Mucosa of rectum (tissue), 2 donors: ENCODE data around the gene TMEM255B.
"Not testable (repeated sequence)": the region's sequence is repeated elsewhere in the genome, so short reads cannot be mapped to it uniquely, and the experiment has no call there.

ENCODE experiments used
- H3K27ac ChIP-seq, 2 donors: one replicate each; pipeline ENCODE4 v1.7.0; 2013; ENCODE audit warnings: inconsistent platforms in 2 of 2, low read depth in 2 of 2, low read length in 2 of 2
- H3K27me3 ChIP-seq, 2 donors: one replicate each; pipeline ENCODE4 v1.7.0; 2013; ENCODE audit warnings: low read length in 2 of 2; ENCODE audit not compliant: control insufficient read depth in 2 of 2, insufficient read depth in 2 of 2
- H3K36me3 ChIP-seq, 2 donors: one replicate each; pipeline ENCODE4 v1.7.0; 2013; ENCODE audit warnings: low read length in 2 of 2; ENCODE audit not compliant: control insufficient read depth in 2 of 2, insufficient read depth in 2 of 2
- H3K4me1 ChIP-seq, 2 donors: one replicate each; pipeline ENCODE4 v1.7.0; 2013; ENCODE audit warnings: low read length in 2 of 2, mild to moderate bottlenecking in 1 of 2; ENCODE audit not compliant: control insufficient read depth in 2 of 2, insufficient read depth in 2 of 2
- H3K4me3 ChIP-seq, 2 donors: one replicate each; pipeline ENCODE4 v1.7.0; 2013; ENCODE audit warnings: low read length in 2 of 2
- H3K9ac ChIP-seq, 2 donors: one replicate each; pipeline ENCODE4 v1.7.0; 2013; ENCODE audit warnings: low read length in 2 of 2, low read depth in 1 of 2, mild to moderate bottlenecking in 1 of 2
- H3K9me3 ChIP-seq, 2 donors: one replicate each; pipeline ENCODE4 v1.7.0; 2013; ENCODE audit warnings: low read length in 2 of 2; ENCODE audit not compliant: control insufficient read depth in 2 of 2
- donor health status: healthy.
- donor health status: Normal muscosa, but diverticular disease.

TMEM255B gene

GRCh38 chr13:113748862-113749451, 10.1 kb upstream of the TMEM255B start:
- Histone ChIP-seq H3K27ac (no peak overlapping the region), H3K9me3 (no peaks in the 10 kb centered on the region), H3K36me3 (no peaks in the 10 kb centered on the region), H3K4me1 (no peaks in the 10 kb centered on the region), H3K4me3 (no peak overlapping the region), H3K9ac (no peak overlapping the region), H3K27me3 (no peaks in the 10 kb centered on the region)

GRCh38 chr13:113749507-113749906, 9.5 kb upstream of the TMEM255B start:
- H3K9ac ChIP-seq = no peak overlapping the region
- H3K27ac ChIP-seq = no peak overlapping the region
- no peaks in the 10 kb centered on the region for H3K9me3 ChIP-seq
- no peak overlapping the region for H3K4me3 ChIP-seq
- H3K36me3 ChIP-seq = no peaks in the 10 kb centered on the region
- H3K4me1 ChIP-seq = no peaks in the 10 kb centered on the region
- H3K27me3 ChIP-seq = no peaks in the 10 kb centered on the region

- H3K4me1 ChIP-seq = no peaks in the 10 kb centered on the region
- no peak overlapping the region for H3K27ac ChIP-seq
- no peaks in the 10 kb centered on the region for H3K36me3 ChIP-seq
- no peak overlapping the region for H3K4me3 ChIP-seq
- no peak overlapping the region for H3K9ac ChIP-seq
- no peaks in the 10 kb centered on the region for H3K27me3 ChIP-seq
- H3K9me3 ChIP-seq = no peaks in the 10 kb centered on the region
Observed at GRCh38 chr13:113749967-113750366, 9.1 kb upstream of the TMEM255B start.

- Histone ChIP-seq H3K9ac (no peak overlapping the region), H3K4me3 (no peak overlapping the region), H3K36me3 (no peaks in the 10 kb centered on the region), H3K9me3 (no peaks in the 10 kb centered on the region), H3K4me1 (no peaks in the 10 kb centered on the region), H3K27me3 (no peaks in the 10 kb centered on the region), H3K27ac (no peak overlapping the region)
Observed at GRCh38 chr13:113750554-113751399, 8.2 kb upstream of the TMEM255B start.

- Histone ChIP-seq H3K36me3 (no peaks in the 10 kb centered on the region), H3K4me1 (no peaks in the 10 kb centered on the region), H3K9ac (no peak overlapping the region), H3K27me3 (no peaks in the 10 kb centered on the region), H3K4me3 (no peak overlapping the region), H3K9me3 (no peaks in the 10 kb centered on the region), H3K27ac (no peak overlapping the region)
Observed at GRCh38 chr13:113751491-113751890, 7.5 kb upstream of the TMEM255B start.

GRCh38 chr13:113752211-113752986, 6.6 kb upstream of the TMEM255B start:
- H3K4me3 ChIP-seq, H3K27ac ChIP-seq, H3K4me1 ChIP-seq, H3K36me3 ChIP-seq, H3K9ac ChIP-seq, H3K27me3 ChIP-seq, H3K9me3 ChIP-seq: not testable (repeated sequence)

GRCh38 chr13:113753171-113753570, 5.9 kb upstream of the TMEM255B start:
- H3K27ac ChIP-seq = no peak overlapping the region
- H3K27me3 ChIP-seq = no peaks in the 10 kb centered on the region
- no peak overlapping the region for H3K9ac ChIP-seq
- H3K9me3 ChIP-seq = no peaks in the 10 kb centered on the region
- H3K4me1 ChIP-seq = no peaks in the 10 kb centered on the region
- no peaks in the 10 kb centered on the region for H3K36me3 ChIP-seq
- no peak overlapping the region for H3K4me3 ChIP-seq

GRCh38 chr13:113754242-113754641, 4.8 kb upstream of the TMEM255B start:
- no peak overlapping the region for H3K9ac ChIP-seq
- no peak overlapping the region for H3K4me3 ChIP-seq

GRCh38 chr13:113754691-113755090, 4.3 kb upstream of the TMEM255B start:
- Histone ChIP-seq H3K9me3 (no peaks in the 10 kb centered on the region), H3K9ac (no peak overlapping the region), H3K4me3 (no peak overlapping the region), H3K27me3 (peaks cover 2 to 7% of the 10 kb centered on the region in 2 donors), H3K4me1 (peaks cover 8 to 10% of the 10 kb centered on the region in 2 donors), H3K36me3 (no peaks in the 10 kb centered on the region), H3K27ac (no peak overlapping the region)

More at GRCh38 chr13:113754242-113754641, 4.8 kb upstream of the TMEM255B start:
- no peaks in the 10 kb centered on the region for H3K36me3 ChIP-seq
- peaks cover 4 to 5% of the 10 kb centered on the region in 2 donors for H3K4me1 ChIP-seq
- H3K27me3 ChIP-seq = peaks cover 0 to 4% of the 10 kb centered on the region in 2 donors
- H3K9me3 ChIP-seq = no peaks in the 10 kb centered on the region
- no peak overlapping the region for H3K27ac ChIP-seq
